SK-N-SH treated with all-trans-retinoic acid at 6 μM for 48 hours (cell line): ENCODE data around the gene ERGIC1.

Experiments used
- PPARA ChIP-seq: fragments of 250-450 bp; sonication (Bioruptor Pico); IDR thresholded peaks from 2 replicates; pipeline ENCODE4 v1.5.0; 2020; ENCODE audit warnings: mild to moderate bottlenecking, borderline replicate concordance
- TCF4 ChIP-seq: fragments of 250-450 bp; sonication (Bioruptor Pico); IDR thresholded peaks from 2 replicates; pipeline ENCODE4 v1.8.0; 2021; ENCODE audit warnings: mild to moderate bottlenecking, moderate library complexity, borderline replicate concordance
- ZC3H10 ChIP-seq: fragments of 250-450 bp; sonication (Bioruptor Pico); IDR thresholded peaks from 2 replicates; pipeline ENCODE4 v1.5.1; 2021; ENCODE audit warnings: mild to moderate bottlenecking, moderate library complexity
- ZFP3 ChIP-seq: fragments of 250-450 bp; sonication (Bioruptor Pico); IDR thresholded peaks from 2 replicates; pipeline ENCODE4 v1.5.0; 2020; ENCODE audit warnings: mild to moderate bottlenecking, moderate library complexity
- ZNF565 ChIP-seq: fragments of 450-650 bp; formaldehyde crosslinking; conservative IDR thresholded peaks from 2 replicates; pipeline ENCODE4 v1.5.0; 2020; ENCODE audit warnings: low read depth, mild to moderate bottlenecking, moderate library complexity
- ZNF70 ChIP-seq: fragments of 450-650 bp; formaldehyde crosslinking; IDR thresholded peaks from 2 replicates; pipeline ENCODE4 v1.5.0; 2020; ENCODE audit warnings: mild to moderate bottlenecking, moderate library complexity
- ZNF8 ChIP-seq: fragments of 450-650 bp; formaldehyde crosslinking; IDR thresholded peaks from 2 replicates; pipeline ENCODE4 v1.5.0; 2020; ENCODE audit warnings: mild to moderate bottlenecking, moderate library complexity
- TF ChIP-seq, protein P1 (sequence below): fragments of 250-450 bp; sonication (Bioruptor Pico); IDR thresholded peaks from 2 replicates; pipeline ENCODE4 v1.5.1; 2020; ENCODE audit warnings: low read depth, mild to moderate bottlenecking, moderate library complexity
- TF ChIP-seq, protein P2 (sequence below): fragments of 250-450 bp; sonication (Bioruptor Pico); IDR thresholded peaks from 2 replicates; pipeline ENCODE4 v1.8.0; 2020; ENCODE audit warnings: mild to moderate bottlenecking, moderate library complexity, borderline replicate concordance
- TF ChIP-seq, protein P3 (sequence below): fragments of 250-450 bp; sonication (Bioruptor Pico); IDR thresholded peaks from 2 replicates; pipeline ENCODE4 v1.5.0; 2020; ENCODE audit warnings: mild to moderate bottlenecking, moderate library complexity
- TF ChIP-seq, protein P4 (sequence below): fragments of 250-450 bp; sonication (Bioruptor Pico); IDR thresholded peaks from 2 replicates; pipeline ENCODE4 v1.5.1; 2021; ENCODE audit warnings: mild to moderate bottlenecking, moderate library complexity

DNA sequence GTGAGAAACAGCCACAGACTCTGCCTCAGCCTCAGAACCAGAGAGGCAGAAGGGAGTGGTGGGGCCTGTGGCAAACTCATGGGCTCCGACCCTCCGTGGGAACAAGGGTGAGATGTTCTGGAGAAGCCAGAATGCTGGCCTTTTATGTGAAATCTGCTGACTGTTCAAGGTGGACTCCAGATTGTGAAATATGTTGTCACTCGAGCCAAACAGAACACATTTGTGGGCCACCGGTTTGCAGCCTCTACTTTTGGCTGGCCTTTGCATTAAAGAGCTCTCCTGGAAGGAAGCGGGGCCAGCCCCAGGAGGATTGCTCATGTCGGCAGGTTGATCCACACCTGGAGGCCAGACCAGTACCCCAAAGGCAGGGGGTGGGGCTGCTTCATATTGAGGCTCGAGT, 62.4 kb downstream of the ERGIC1 start:
- TF ChIP-seq TCF4 (CRISPR knock-in tag) = no peak
- no peak for TF ChIP-seq ZC3H10 (CRISPR knock-in tag)
- TF ChIP-seq, protein P1, sequence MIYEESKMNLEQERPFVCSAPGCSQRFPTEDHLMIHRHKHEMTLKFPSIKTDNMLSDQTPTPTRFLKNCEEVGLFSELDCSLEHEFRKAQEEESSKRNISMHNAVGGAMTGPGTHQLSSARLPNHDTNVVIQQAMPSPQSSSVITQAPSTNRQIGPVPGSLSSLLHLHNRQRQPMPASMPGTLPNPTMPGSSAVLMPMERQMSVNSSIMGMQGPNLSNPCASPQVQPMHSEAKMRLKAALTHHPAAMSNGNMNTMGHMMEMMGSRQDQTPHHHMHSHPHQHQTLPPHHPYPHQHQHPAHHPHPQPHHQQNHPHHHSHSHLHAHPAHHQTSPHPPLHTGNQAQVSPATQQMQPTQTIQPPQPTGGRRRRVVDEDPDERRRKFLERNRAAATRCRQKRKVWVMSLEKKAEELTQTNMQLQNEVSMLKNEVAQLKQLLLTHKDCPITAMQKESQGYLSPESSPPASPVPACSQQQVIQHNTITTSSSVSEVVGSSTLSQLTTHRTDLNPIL (CRISPR knock-in tag) = no peak
- TF ChIP-seq ZNF565 = no peak
- TF ChIP-seq PPARA (CRISPR knock-in tag) = no peak
- TF ChIP-seq ZNF8 (CRISPR knock-in tag) = no peak
- TF ChIP-seq, protein P2, sequence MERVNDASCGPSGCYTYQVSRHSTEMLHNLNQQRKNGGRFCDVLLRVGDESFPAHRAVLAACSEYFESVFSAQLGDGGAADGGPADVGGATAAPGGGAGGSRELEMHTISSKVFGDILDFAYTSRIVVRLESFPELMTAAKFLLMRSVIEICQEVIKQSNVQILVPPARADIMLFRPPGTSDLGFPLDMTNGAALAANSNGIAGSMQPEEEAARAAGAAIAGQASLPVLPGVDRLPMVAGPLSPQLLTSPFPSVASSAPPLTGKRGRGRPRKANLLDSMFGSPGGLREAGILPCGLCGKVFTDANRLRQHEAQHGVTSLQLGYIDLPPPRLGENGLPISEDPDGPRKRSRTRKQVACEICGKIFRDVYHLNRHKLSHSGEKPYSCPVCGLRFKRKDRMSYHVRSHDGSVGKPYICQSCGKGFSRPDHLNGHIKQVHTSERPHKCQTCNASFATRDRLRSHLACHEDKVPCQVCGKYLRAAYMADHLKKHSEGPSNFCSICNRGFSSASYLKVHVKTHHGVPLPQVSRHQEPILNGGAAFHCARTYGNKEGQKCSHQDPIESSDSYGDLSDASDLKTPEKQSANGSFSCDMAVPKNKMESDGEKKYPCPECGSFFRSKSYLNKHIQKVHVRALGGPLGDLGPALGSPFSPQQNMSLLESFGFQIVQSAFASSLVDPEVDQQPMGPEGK (CRISPR knock-in tag) = no peak
- TF ChIP-seq ZNF70 = no peak
- TF ChIP-seq ZFP3 (CRISPR knock-in tag) = no peak
- TF ChIP-seq, protein P3, sequence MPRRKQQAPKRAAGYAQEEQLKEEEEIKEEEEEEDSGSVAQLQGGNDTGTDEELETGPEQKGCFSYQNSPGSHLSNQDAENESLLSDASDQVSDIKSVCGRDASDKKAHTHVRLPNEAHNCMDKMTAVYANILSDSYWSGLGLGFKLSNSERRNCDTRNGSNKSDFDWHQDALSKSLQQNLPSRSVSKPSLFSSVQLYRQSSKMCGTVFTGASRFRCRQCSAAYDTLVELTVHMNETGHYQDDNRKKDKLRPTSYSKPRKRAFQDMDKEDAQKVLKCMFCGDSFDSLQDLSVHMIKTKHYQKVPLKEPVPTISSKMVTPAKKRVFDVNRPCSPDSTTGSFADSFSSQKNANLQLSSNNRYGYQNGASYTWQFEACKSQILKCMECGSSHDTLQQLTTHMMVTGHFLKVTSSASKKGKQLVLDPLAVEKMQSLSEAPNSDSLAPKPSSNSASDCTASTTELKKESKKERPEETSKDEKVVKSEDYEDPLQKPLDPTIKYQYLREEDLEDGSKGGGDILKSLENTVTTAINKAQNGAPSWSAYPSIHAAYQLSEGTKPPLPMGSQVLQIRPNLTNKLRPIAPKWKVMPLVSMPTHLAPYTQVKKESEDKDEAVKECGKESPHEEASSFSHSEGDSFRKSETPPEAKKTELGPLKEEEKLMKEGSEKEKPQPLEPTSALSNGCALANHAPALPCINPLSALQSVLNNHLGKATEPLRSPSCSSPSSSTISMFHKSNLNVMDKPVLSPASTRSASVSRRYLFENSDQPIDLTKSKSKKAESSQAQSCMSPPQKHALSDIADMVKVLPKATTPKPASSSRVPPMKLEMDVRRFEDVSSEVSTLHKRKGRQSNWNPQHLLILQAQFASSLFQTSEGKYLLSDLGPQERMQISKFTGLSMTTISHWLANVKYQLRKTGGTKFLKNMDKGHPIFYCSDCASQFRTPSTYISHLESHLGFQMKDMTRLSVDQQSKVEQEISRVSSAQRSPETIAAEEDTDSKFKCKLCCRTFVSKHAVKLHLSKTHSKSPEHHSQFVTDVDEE (CRISPR knock-in tag) = no peak
- TF ChIP-seq, protein P4, sequence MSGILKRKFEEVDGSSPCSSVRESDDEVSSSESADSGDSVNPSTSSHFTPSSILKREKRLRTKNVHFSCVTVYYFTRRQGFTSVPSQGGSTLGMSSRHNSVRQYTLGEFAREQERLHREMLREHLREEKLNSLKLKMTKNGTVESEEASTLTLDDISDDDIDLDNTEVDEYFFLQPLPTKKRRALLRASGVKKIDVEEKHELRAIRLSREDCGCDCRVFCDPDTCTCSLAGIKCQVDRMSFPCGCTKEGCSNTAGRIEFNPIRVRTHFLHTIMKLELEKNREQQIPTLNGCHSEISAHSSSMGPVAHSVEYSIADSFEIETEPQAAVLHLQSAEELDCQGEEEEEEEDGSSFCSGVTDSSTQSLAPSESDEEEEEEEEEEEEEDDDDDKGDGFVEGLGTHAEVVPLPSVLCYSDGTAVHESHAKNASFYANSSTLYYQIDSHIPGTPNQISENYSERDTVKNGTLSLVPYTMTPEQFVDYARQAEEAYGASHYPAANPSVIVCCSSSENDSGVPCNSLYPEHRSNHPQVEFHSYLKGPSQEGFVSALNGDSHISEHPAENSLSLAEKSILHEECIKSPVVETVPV (CRISPR knock-in tag) = no peak
